Measurements from ENCODE around the gene IGF1R.

IGF1R gene

DNA sequence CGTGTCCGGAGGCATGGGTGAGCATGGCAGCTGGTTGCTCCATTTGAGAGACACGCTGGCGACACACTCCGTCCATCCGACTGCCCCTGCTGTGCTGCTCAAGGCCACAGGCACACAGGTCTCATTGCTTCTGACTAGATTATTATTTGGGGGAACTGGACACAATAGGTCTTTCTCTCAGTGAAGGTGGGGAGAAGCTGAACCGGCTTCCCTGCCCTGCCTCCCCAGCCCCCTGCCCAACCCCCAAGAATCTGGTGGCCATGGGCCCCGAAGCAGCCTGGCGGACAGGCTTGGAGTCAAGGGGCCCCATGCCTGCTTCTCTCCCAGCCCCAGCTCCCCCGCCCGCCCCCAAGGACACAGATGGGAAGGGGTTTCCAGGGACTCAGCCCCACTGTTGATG lies 309.7 kb downstream of the IGF1R start:
- no peaks in the 10 kb centered on the region for H3K9me3 ChIP-seq (ENCODE audit: insufficient read depth, low read length)
- no peak overlapping the region for H3K27ac ChIP-seq (ENCODE audit: low read depth, low read length)
- H3F3A ChIP-seq (ENCODE audit: insufficient read depth), result no peaks in the 10 kb centered on the region
- no peak overlapping the region for H3K4me2 ChIP-seq (ENCODE audit: low read depth, low read length, poor library complexity, severe bottlenecking)
- H2AFZ ChIP-seq (ENCODE audit: low read depth, low read length, severe bottlenecking), result no peak overlapping the region
- no peaks in the 10 kb centered on the region for H3K27me3 ChIP-seq (ENCODE audit: low read length)
- H3K9ac ChIP-seq (ENCODE audit: low read length), result no peak overlapping the region
- no peak overlapping the region for H3K4me3 ChIP-seq (ENCODE audit: insufficient read depth, low read length, poor library complexity, severe bottlenecking)
- H4K20me1 ChIP-seq (ENCODE audit: low read depth, low read length), result no peaks in the 10 kb centered on the region
- no peaks in the 10 kb centered on the region for H3K79me2 ChIP-seq (ENCODE audit: insufficient read depth, low read length)
- H3K9me2 ChIP-seq (replicated peaks; ENCODE audit: insufficient read depth, low read length), result no peaks in the 10 kb centered on the region
- H3K36me3 ChIP-seq (ENCODE audit: low read length), result no peaks in the 10 kb centered on the region
- TF ChIP-seq, protein P1, sequence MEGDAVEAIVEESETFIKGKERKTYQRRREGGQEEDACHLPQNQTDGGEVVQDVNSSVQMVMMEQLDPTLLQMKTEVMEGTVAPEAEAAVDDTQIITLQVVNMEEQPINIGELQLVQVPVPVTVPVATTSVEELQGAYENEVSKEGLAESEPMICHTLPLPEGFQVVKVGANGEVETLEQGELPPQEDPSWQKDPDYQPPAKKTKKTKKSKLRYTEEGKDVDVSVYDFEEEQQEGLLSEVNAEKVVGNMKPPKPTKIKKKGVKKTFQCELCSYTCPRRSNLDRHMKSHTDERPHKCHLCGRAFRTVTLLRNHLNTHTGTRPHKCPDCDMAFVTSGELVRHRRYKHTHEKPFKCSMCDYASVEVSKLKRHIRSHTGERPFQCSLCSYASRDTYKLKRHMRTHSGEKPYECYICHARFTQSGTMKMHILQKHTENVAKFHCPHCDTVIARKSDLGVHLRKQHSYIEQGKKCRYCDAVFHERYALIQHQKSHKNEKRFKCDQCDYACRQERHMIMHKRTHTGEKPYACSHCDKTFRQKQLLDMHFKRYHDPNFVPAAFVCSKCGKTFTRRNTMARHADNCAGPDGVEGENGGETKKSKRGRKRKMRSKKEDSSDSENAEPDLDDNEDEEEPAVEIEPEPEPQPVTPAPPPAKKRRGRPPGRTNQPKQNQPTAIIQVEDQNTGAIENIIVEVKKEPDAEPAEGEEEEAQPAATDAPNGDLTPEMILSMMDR (IDR thresholded peaks at IDR 0.05; ENCODE audit: insufficient read depth, low read length, poor library complexity, severe bottlenecking), result no peak
- TF ChIP-seq EZH2phosphoT487 (conservative IDR thresholded peaks at IDR 0.05; ENCODE audit: low read length), result no peak

DNA sequence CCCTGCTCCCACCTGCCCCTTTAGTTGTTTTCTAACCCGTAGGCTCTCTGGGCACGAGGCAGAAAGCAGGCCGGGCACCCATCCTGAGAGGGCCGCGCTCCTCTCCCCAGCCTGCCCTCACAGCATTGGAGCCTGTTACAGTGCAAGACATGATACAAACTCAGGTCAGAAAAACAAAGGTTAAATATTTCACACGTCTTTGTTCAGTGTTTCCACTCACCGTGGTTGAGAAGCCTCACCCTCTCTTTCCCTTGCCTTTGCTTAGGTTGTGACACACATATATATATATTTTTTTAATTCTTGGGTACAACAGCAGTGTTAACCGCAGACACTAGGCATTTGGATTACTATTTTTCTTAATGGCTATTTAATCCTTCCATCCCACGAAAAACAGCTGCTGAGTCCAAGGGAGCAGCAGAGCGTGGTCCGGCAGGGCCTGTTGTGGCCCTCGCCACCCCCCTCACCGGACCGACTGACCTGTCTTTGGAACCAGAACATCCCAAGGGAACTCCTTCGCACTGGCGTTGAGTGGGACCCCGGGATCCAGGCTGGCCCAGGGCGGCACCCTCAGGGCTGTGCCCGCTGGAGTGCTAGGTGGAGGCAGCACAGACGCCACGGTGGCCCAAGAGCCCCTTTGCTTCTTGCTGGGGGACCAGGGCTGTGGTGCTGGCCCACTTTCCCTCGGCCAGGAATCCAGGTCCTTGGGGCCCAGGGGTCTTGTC lies 310.7 kb downstream of the IGF1R start:
- Histone ChIP-seq H3K27ac (ENCODE audit: low read depth, low read length) (no peak overlapping the region), H3K36me3 (ENCODE audit: low read length) (no peaks in the 10 kb centered on the region), H3K27me3 (ENCODE audit: low read length) (no peaks in the 10 kb centered on the region)

DNA sequence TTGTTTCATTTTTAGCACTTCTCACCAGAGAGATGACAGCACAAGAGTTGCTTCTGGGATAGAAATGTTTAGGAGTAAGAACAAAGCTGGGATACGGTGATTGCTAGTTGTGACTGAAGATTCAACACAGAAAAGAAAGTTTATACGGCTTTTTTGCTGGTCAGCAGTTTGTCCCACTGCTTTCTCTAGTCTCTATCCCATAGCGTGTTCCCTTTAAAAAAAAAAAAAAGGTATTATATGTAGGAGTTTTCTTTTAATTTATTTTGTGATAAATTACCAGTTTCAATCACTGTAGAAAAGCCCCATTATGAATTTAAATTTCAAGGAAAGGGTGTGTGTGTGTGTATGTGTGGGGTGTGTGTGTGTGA lies 311.3 kb downstream of the IGF1R start:
- no peak overlapping the region for H3K4me2 ChIP-seq (ENCODE audit: low read depth, low read length, poor library complexity, severe bottlenecking)
- H3K9me2 ChIP-seq (replicated peaks; ENCODE audit: insufficient read depth, low read length), result no peaks in the 10 kb centered on the region
- no peaks in the 10 kb centered on the region for H3K36me3 ChIP-seq (ENCODE audit: low read length)
- H3K9ac ChIP-seq (ENCODE audit: low read length), result no peak overlapping the region
- H3K4me3 ChIP-seq (ENCODE audit: insufficient read depth, low read length, poor library complexity, severe bottlenecking), result no peak overlapping the region
- no peak overlapping the region for H3K27ac ChIP-seq (ENCODE audit: low read depth, low read length)
- H3K27me3 ChIP-seq (ENCODE audit: low read length), result no peaks in the 10 kb centered on the region
- no peaks in the 10 kb centered on the region for H4K20me1 ChIP-seq (ENCODE audit: low read depth, low read length)
- H3K79me2 ChIP-seq (ENCODE audit: insufficient read depth, low read length), result no peaks in the 10 kb centered on the region
- H3K9me3 ChIP-seq (ENCODE audit: insufficient read depth, low read length), result no peaks in the 10 kb centered on the region
- no peak overlapping the region for H2AFZ ChIP-seq (ENCODE audit: low read depth, low read length, severe bottlenecking)
- no peaks in the 10 kb centered on the region for H3F3A ChIP-seq (ENCODE audit: insufficient read depth)
- no peak for TF ChIP-seq EZH2phosphoT487 (conservative IDR thresholded peaks at IDR 0.05; ENCODE audit: low read length)
- TF ChIP-seq, protein P1 (IDR thresholded peaks at IDR 0.05; ENCODE audit: insufficient read depth, low read length, poor library complexity, severe bottlenecking), result no peak

More for the DNA sequence above, 310.7 kb downstream of the IGF1R start:
- TF ChIP-seq, protein P1 (IDR thresholded peaks at IDR 0.05; ENCODE audit: insufficient read depth, low read length, poor library complexity, severe bottlenecking), result no peak
- no peak for TF ChIP-seq EZH2phosphoT487 (conservative IDR thresholded peaks at IDR 0.05; ENCODE audit: low read length)
- H3K9ac ChIP-seq (ENCODE audit: low read length), result no peak overlapping the region
- no peaks in the 10 kb centered on the region for H3K79me2 ChIP-seq (ENCODE audit: insufficient read depth, low read length)
- H3K4me2 ChIP-seq (ENCODE audit: low read depth, low read length, poor library complexity, severe bottlenecking), result no peak overlapping the region
- no peaks in the 10 kb centered on the region for H3K9me2 ChIP-seq (replicated peaks; ENCODE audit: insufficient read depth, low read length)
- no peaks in the 10 kb centered on the region for H3K9me3 ChIP-seq (ENCODE audit: insufficient read depth, low read length)
- H3K4me3 ChIP-seq (ENCODE audit: insufficient read depth, low read length, poor library complexity, severe bottlenecking), result no peak overlapping the region
- no peaks in the 10 kb centered on the region for H4K20me1 ChIP-seq (ENCODE audit: low read depth, low read length)
- no peak overlapping the region for H2AFZ ChIP-seq (ENCODE audit: low read depth, low read length, severe bottlenecking)
- no peaks in the 10 kb centered on the region for H3F3A ChIP-seq (ENCODE audit: insufficient read depth)
